ENCODE data around the gene DR1.

DR1 gene

DNA sequence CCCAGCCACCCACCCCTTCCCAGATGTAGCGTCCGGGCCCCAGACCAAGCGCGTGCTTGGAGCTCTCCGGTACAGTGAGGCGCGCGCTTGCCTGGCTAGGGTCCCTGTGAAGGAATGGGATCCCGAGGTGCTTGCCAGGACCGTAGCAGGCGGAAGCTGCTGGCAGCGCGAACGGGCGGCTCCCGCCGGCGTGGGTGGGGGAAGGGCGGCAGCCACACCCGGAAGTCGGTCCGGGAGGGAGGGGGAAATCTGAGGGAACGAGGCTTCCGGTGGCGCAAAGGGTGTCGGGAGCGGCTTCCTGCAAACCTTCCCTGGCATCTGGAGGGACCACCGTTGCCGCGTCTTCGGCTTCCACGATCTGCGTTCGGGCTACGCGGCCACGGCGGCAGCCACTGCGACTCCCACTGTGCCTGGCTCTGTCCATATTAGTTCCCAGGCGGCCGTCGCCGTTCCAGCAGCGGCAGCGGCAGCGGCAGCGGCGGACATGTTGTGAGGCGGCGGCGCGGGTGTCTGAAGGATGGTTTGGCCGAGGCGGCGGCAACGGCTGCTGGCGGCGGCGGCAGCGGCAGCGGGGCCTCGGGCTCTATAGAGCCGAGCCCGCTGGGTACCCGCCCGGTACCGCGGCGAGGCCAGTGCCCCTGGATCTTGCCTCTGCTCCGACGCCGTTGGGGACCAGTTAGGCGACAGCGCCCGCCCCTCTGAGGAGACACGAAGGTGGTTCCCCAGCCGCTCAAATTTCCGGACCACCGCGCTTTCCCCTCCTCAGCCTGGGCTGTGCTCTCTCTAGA, at the start of gene DR1:
DR1 (plus strand) TSS at position 275 of the 788 bp plus-strand sequence. CDS start 739 bp downstream, outside the sequence.
- peak; percentile 58 to 79 for DNase-seq

GRCh38 chr1:93296555-93297154, 49.1 kb upstream of the DR1 start:
- DNase-seq = no peak

GRCh38 chr1:93301131-93301530, 44.6 kb upstream of the DR1 start:
- no peak for DNase-seq

GRCh38 chr1:93302078-93302477, 43.6 kb upstream of the DR1 start:
- DNase-seq = no peak

DNA sequence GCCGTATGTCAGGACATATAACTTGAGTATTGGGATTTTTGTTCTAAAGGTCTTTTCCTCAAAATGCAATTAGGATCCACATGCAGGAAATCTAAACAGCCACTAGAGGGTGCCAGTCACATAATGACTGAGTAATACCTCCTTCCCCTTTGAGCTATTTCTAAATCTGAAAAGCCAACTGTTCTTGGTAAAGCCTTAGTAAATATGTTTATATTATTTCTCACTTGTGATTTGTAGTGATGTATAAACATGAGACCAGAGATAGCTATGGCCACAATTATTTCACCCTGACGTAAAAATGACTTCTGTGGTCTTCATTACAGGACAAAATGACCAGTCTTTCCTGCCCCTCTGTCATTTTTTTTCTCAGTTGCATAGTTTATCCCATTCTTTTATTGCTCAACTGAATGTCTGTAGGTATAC, 41.0 kb upstream of the DR1 start:
- DNase-seq = peak in 1 of 2 experiments; percentile 50

DNA sequence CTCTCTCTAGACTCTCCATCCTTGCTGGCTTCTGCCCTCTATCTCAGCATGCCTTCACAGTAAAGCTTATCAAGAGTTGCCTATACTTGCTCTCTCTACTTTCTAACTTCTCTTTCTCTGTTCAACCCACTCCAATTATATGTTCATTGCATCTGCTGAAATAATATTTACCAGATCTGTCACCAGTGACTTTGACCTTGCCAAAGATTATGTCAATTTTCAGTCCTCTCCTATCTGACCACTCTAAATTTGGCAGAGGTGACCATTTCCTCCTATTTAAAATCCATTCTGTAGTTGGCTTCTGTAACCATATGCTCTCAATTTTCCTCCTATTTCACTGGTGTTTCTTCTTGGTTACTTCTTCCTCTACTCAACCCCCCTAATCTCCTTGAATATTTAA, 38.8 kb upstream of the DR1 start:
- DNase-seq = no peak

GRCh38 chr1:93313026-93313425, 32.7 kb upstream of the DR1 start:
- no peak for DNase-seq

GRCh38 chr1:93317207-93317606, 28.5 kb upstream of the DR1 start:
- no peak for DNase-seq

DNA sequence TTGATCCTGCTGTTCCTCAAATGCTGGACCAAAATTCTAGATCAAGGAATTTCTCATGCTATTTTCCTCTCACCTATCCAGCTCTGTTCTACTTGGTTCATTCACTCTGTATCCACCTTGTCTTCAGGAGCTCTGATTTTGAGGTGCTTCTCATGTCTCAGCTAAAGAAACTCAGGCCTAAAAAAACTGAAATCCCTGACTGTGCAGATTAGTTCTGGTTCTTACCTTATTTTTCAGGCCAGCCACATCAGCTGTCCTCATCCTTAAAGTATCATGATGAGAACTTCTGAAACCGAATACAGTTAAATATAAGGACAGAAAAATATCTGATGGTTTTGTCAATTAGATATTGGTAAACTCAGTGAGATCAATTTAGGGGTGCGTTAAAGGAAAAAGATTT, 27.8 kb upstream of the DR1 start:
- no peak for DNase-seq

- DNase-seq = no peak
Measured at GRCh38 chr1:93321720-93322119, 24.0 kb upstream of the DR1 start.

DNA sequence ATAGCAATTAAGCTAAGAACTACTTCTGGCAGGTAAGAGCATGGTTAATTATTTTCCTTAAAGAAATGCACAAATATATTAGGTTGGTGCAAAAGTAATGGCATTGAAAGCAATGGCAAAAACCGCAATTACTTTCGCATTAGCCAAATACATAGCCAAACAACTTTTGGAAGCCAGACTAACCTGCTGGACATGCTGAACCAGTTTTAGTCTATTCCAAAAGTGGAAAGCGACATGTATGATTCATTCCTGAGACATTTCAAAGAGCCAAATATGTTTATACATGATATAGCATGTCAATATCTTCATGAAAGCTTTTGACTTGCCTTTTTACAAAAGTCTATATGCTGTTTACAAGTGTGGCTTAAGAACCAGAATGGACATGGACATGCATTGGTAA, 23.4 kb upstream of the DR1 start:
- DNase-seq = no peak

DNA sequence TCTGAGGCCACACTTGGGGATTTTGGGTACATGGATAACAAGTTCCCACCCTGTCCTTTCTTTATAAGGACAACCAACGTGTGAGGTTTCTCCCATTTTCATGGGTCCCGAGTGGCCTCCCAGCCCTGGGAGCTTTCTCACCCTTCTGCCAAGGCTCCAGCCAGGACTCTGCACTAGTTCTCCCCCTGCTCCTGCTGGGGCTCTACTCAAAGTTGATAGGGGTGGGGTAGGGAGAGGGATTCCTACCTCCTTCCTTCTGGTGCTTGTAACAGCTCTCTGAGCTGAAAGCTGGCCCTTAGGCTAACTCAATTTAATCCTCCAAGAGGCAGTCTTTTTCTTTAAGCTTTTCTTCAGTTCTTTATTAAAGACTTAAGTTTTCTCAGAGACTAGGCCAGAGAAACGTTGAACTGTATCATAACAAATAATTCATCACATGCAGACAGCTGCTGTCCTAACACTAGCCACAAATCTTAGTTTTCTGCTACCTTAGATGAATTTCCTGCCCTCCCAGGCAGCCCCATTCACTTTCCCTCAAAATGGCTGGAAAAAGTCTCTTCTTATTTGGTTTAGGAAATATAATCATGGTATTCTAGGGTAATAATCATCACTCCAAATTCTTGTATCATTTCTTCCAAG, 22.4 kb upstream of the DR1 start:
- no peak for DNase-seq

DNA sequence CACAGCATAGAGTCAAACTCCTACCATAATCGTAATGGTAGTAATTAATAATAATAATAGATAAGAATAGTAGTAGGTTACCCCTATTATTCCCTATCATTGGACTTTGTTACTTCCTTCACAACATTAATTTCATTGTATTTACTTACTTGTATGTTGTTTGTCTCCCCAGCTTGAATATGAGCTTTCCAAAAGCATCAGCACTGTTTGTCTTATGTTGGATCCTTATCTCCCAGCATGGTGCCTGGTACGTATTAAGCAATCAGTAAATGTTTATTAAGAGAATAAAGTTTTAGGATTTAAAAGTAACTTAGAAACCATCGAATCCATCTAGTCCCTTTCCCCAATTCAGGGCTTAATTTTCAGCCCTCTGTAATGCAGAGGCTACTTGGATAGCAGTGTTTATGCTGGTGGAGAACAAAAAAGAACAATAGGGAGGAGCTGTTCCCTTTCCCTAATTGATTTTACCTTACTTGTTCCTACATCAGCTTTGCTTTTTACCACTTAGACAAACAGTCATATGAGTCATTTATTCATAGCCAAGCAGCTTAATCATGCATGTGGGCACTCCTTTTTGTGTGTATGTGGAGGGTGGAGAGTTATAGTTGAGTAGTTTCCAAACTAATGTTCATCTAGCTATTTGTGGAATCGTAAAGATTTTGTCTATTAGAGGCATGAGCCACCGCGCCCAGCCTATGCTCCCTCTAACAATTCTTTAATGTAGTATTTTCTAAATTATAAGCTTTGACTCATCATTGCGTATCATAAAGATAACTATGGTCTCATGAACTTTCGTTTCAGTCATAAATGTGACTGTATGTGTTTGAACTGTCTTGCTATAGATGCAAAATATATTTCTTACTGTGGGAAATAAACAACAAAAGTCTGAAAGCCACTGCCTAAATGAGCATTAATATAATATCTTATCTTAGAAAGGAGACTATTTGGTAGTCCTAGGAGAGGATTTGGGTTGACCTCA, 20.9 kb upstream of the DR1 start:
- DNase-seq = no peak

GRCh38 chr1:93328809-93329760, 16.6 kb upstream of the DR1 start:
- DNase-seq = no peak

DNA sequence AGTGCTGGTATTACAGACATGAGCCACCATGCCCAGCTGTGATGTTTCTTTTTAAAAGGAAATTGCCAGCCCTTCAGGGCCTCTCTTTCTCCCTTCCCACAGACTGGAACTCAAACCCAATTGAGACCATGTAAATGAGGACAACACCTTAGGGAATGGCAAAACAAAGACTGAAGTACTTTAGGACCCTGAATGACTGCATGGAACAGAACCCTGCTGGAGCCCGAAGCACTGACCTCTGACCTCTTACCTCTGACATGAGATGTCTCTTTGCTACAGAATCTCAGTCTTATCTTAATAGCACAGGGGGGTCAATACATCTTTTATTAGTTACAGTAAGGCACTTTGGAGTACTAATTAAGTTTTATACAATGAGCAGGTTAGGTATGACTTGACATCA, 15.5 kb upstream of the DR1 start:
- DNase-seq = no peak

- no peak for DNase-seq
Measured at GRCh38 chr1:93330617-93331016, 15.1 kb upstream of the DR1 start.

- no peak for DNase-seq
Measured at GRCh38 chr1:93331412-93331811, 14.3 kb upstream of the DR1 start.

DNA sequence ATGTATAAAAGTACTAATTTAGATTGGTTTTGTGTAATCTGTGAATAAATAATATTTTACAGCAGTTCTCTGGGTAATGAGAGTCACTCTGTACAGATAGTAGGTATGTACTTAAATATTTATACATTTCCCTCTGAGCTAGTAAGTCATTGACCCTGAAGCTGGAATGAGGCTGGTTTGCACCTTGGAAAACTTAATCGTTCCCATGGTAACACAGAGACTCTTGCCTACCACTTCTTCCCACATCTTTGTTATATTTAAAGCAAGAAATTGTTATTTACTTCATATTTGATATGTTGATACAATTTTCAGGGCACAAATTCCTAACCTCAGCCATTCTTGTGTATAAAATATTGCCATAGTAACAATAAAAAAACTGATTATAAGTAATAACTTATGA, 13.3 kb upstream of the DR1 start:
- no peak for DNase-seq

DNA sequence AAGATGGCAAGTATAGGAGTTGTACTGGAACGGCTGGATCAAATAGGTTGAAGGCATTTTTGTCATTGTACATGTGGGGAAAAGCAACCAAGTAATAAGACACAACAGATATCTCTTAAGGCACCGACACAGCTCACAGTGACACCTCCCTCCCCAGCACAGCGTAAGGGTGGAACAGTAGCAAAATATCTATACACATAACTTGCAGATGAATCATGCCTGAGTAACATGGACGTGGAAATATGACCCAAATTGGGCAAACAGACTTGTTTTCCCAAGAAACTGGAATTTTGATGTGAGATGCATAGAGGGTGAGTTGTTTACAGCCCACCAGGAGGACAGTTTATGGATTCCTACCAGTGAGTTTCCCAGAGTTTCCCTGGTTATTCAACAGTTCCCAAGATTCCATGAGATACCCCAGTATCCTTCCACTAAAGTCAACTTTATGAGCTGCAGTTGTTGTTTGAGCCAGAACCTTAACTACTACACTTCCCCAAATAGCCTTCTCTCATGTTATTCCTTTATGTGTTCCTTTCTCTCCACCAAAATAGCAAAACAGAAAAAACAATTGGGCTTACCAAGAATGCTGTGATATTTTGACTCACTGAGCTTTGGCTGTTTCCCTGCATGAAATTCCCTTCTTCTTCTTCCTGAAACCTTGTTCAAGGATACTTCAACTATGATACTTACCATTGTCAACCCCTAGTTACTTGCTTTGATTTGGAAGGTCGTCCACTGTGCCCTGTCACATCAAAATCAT, 7.1 kb upstream of the DR1 start:
- peak; percentile 17 to 72 for DNase-seq

DNA sequence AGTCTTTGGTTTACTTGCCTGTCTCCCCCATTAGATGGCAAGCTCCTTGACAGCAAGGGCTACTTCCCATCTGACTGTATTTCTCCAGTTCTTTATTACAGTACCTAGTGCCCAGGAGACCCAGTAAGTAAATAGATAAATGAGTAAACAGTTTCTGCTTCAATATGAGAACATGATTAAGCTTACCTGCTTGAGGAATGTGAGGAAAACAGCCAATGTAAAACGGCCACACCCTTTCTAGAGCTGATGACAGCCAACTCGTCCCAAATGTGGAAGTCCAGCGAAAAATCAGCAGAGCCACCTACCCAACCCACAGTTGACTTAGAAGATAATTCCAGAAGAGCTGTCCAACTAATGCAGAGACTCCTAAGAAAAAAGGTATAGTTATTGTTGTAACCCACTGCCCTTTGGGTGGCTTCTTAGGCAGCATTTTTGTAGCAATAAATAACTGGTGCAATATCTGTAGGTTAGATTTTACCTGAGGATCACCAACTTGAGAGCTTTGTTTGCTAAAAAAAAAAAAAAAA, 6.5 kb upstream of the DR1 start:
- DNase-seq = no peak

- DNase-seq = no peak
Measured at GRCh38 chr1:93340090-93340489, 5.6 kb upstream of the DR1 start.
